HG02642 (cell line): ENCODE data around the gene CYTH4.

Source experiments
- ATAC-seq: cut with Tn5 transposase; IDR thresholded peaks from one replicate; pipeline ENCODE4 v1.9.1; 2021; ENCODE audit warnings: mild to moderate bottlenecking; ENCODE audit not compliant: unreplicated experiment, poor library complexity

The CYTH4 gene

DNA sequence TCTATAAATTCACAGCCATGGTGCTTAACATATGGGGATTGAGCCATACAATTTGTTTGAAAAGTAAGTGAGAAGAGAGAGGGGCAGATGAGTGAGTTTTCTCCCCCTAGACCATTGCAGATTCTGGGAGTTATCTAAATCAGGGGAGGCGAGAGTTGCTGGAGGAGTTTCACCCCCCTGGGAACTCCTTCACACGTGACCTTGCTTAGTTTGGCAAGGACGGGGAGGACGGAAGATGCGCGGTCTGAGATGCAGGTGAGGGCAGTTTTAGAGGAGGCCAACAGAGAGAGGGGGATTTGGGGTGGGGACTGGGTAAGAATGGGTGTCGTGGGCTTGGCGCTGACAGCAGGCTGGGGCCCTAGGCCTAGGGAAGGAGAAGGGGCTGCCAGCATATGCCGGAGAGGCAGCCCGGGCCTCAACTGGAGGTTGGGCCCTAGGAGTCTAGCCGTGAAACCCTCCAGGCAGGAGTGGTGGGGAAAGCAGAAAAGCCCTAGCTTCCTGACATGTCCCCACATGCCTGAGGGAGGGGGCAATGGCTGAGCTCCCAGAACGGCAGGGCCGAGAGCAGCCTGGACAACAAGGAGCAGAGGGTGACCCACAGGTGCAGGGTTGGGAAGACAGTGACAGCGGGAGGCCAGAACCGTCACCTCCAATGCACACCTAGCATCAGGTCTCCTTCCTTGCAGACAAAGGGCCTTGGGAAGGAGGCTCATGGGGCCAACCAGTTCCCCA, 81.1 kb downstream of the CYTH4 start:
- no peak for ATAC-seq
